ENCODE measurements around the gene ATG5. TPM values are rescaled to one million over a fixed set of nuclear protein-coding genes. Genes with fewer than 3 reads are reported as not detected.

ATG5 gene
- total RNA-seq, 6 experiments from 2014 or later = 19.4 to 24.8 (median 21.5) TPM

GRCh38 chr6:106149472-106150069, 176.0 kb downstream of the ATG5 start:
- no peaks in the 10 kb centered on the region for H3K9me3 Mint-ChIP-seq
- no peak for DNase-seq
- no peaks in the 10 kb centered on the region for H3K36me3 Mint-ChIP-seq (ENCODE audit: low read depth)
- H3K4me1 Mint-ChIP-seq (ENCODE audit: low read depth) = peaks cover 46% of the 10 kb centered on the region
- no peak for TF ChIP-seq CTCF (IDR thresholded peaks at IDR 0.05)
- H3K27ac Mint-ChIP-seq = no peak overlapping the region
- H3K27me3 Mint-ChIP-seq (ENCODE audit: insufficient read depth) = peaks cover 4% of the 10 kb centered on the region; the same call in 1 of the 2 replicates
- no peak overlapping the region for H3K4me3 Mint-ChIP-seq

- no peak for TF ChIP-seq CTCF (IDR thresholded peaks at IDR 0.05)
- no peak for DNase-seq
- H3K27ac Mint-ChIP-seq = peak overlapping the region; percentile 27
- H3K4me3 Mint-ChIP-seq = no peak overlapping the region
- H3K4me1 Mint-ChIP-seq (ENCODE audit: low read depth) = peaks cover 48% of the 10 kb centered on the region
- no peaks in the 10 kb centered on the region for H3K36me3 Mint-ChIP-seq (ENCODE audit: low read depth)
- peaks cover 7% of the 10 kb centered on the region; the same call in 1 of the 2 replicates for H3K27me3 Mint-ChIP-seq (ENCODE audit: insufficient read depth)
- no peaks in the 10 kb centered on the region for H3K9me3 Mint-ChIP-seq
Measured at GRCh38 chr6:106147476-106147875, 178.1 kb downstream of the ATG5 start.

GRCh38 chr6:106146852-106147351, 178.7 kb downstream of the ATG5 start:
- Mint-ChIP-seq H3K4me3 (no peak overlapping the region), H3K4me1 (ENCODE audit: low read depth) (peaks cover 52% of the 10 kb centered on the region), H3K36me3 (ENCODE audit: low read depth) (no peaks in the 10 kb centered on the region), H3K9me3 (no peaks in the 10 kb centered on the region), H3K27ac (peak overlapping the region; percentile 27), H3K27me3 (ENCODE audit: insufficient read depth) (peaks cover 7% of the 10 kb centered on the region; the same call in 1 of the 2 replicates)
- no peak for DNase-seq
- TF ChIP-seq CTCF (IDR thresholded peaks at IDR 0.05) = no peak

- no peak for TF ChIP-seq CTCF (IDR thresholded peaks at IDR 0.05)
- no peak for DNase-seq
Measured at GRCh38 chr6:106145741-106146227, 179.8 kb downstream of the ATG5 start.

GRCh38 chr6:106145144-106145543, 180.4 kb downstream of the ATG5 start:
- H3K36me3 Mint-ChIP-seq (ENCODE audit: low read depth) = no peaks in the 10 kb centered on the region
- peaks cover 54% of the 10 kb centered on the region for H3K4me1 Mint-ChIP-seq (ENCODE audit: low read depth)
- H3K27ac Mint-ChIP-seq = no peak overlapping the region
- H3K9me3 Mint-ChIP-seq = no peaks in the 10 kb centered on the region
- DNase-seq = no peak
- no peak overlapping the region for H3K4me3 Mint-ChIP-seq
- peaks cover 7% of the 10 kb centered on the region; the same call in 1 of the 2 replicates for H3K27me3 Mint-ChIP-seq (ENCODE audit: insufficient read depth)
- no peak for TF ChIP-seq CTCF (IDR thresholded peaks at IDR 0.05)

More at GRCh38 chr6:106145741-106146227, 179.8 kb downstream of the ATG5 start:
- H3K4me1 Mint-ChIP-seq (ENCODE audit: low read depth) = peaks cover 54% of the 10 kb centered on the region
- H3K27me3 Mint-ChIP-seq (ENCODE audit: insufficient read depth) = peaks cover 7% of the 10 kb centered on the region; the same call in 1 of the 2 replicates
- no peak overlapping the region for H3K4me3 Mint-ChIP-seq
- no peak overlapping the region for H3K27ac Mint-ChIP-seq
- H3K9me3 Mint-ChIP-seq = no peaks in the 10 kb centered on the region
- H3K36me3 Mint-ChIP-seq (ENCODE audit: low read depth) = no peaks in the 10 kb centered on the region

Data from HFFc6 (cell line).